ENCODE data around the gene SLC9A3.

DNA sequence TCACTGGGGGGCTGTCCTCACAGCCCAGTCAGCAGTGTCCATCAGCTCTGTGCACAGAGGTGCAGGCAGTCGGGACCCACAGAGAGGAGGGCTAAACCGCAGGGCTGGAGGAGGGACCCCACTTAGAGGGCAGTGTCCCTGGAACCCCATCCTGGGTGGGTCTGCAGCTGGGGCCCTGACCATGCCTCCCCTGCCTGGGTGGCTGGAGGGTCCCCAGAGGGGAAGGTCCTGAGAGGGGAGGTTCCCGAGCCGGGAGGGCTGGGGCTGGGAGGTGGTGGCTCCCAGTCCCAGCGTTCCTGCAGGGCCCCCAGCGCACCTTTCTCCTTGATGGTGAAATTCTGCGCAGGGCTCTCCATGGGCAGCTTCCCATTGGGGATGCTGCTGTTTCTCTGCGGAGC is 48.5 kb downstream of the SLC9A3 start:
- TF ChIP-seq CREB1 (IDR thresholded peaks at IDR 0.05; ENCODE audit: low read depth) (no peak), NFIC (IDR thresholded peaks at IDR 0.05) (no peak), TEAD4 (IDR thresholded peaks at IDR 0.05) (no peak), EP300 (IDR thresholded peaks at IDR 0.05; ENCODE audit: borderline replicate concordance) (no peak), TAF1 (IDR thresholded peaks at IDR 0.05; ENCODE audit: low read depth) (no peak), RAD21 (IDR thresholded peaks at IDR 0.05; ENCODE audit: low read depth) (no peak), YY1 (IDR thresholded peaks at IDR 0.05; ENCODE audit: low read depth) (no peak)
- TF ChIP-seq, protein P1, sequence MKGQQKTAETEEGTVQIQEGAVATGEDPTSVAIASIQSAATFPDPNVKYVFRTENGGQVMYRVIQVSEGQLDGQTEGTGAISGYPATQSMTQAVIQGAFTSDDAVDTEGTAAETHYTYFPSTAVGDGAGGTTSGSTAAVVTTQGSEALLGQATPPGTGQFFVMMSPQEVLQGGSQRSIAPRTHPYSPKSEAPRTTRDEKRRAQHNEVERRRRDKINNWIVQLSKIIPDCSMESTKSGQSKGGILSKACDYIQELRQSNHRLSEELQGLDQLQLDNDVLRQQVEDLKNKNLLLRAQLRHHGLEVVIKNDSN (IDR thresholded peaks at IDR 0.05) = no peak
- TF ChIP-seq, protein P2, sequence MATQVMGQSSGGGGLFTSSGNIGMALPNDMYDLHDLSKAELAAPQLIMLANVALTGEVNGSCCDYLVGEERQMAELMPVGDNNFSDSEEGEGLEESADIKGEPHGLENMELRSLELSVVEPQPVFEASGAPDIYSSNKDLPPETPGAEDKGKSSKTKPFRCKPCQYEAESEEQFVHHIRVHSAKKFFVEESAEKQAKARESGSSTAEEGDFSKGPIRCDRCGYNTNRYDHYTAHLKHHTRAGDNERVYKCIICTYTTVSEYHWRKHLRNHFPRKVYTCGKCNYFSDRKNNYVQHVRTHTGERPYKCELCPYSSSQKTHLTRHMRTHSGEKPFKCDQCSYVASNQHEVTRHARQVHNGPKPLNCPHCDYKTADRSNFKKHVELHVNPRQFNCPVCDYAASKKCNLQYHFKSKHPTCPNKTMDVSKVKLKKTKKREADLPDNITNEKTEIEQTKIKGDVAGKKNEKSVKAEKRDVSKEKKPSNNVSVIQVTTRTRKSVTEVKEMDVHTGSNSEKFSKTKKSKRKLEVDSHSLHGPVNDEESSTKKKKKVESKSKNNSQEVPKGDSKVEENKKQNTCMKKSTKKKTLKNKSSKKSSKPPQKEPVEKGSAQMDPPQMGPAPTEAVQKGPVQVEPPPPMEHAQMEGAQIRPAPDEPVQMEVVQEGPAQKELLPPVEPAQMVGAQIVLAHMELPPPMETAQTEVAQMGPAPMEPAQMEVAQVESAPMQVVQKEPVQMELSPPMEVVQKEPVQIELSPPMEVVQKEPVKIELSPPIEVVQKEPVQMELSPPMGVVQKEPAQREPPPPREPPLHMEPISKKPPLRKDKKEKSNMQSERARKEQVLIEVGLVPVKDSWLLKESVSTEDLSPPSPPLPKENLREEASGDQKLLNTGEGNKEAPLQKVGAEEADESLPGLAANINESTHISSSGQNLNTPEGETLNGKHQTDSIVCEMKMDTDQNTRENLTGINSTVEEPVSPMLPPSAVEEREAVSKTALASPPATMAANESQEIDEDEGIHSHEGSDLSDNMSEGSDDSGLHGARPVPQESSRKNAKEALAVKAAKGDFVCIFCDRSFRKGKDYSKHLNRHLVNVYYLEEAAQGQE (IDR thresholded peaks at IDR 0.05; ENCODE audit: low read depth) = no peak

Measured in Ishikawa (cell line).